Measurements from ENCODE around the gene CDK2. TPM values are rescaled to one million over a fixed set of nuclear protein-coding genes. Genes with fewer than 3 reads are reported as not detected.

Gene CDK2
- total RNA-seq, 1 donor from 2014 or later: 43.0 TPM

DNA sequence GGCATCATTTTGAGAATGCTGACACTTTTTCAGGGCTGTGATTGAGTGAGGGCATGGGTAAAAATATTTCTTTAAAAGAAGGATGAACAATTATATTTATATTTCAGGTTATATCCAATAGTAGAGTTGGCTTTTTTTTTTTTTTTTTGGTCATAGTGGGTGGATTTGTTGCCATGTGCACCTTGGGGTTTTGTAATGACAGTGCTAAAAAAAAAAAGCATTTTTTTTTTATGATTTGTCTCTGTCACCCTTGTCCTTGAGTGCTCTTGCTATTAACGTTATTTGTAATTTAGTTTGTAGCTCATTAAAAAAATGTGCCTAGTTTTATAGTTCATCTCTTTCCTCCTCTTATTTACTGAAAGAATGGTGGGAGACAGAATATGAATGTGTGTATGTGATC, 5.8 kb downstream of the CDK2 start:
- Mint-ChIP-seq H3K27me3 (ENCODE audit: unreplicated experiment) (peaks cover 4% of the 10 kb centered on the region), H3K36me3 (ENCODE audit: low read depth, unreplicated experiment) (peaks cover 19% of the 10 kb centered on the region), H3K4me1 (ENCODE audit: unreplicated experiment) (peaks cover 12% of the 10 kb centered on the region), H3K9me3 (ENCODE audit: unreplicated experiment) (no peaks in the 10 kb centered on the region), H3K27ac (ENCODE audit: unreplicated experiment) (no peak overlapping the region), H3K4me3 (ENCODE audit: unreplicated experiment) (no peak overlapping the region)
- TF ChIP-seq, protein P1, sequence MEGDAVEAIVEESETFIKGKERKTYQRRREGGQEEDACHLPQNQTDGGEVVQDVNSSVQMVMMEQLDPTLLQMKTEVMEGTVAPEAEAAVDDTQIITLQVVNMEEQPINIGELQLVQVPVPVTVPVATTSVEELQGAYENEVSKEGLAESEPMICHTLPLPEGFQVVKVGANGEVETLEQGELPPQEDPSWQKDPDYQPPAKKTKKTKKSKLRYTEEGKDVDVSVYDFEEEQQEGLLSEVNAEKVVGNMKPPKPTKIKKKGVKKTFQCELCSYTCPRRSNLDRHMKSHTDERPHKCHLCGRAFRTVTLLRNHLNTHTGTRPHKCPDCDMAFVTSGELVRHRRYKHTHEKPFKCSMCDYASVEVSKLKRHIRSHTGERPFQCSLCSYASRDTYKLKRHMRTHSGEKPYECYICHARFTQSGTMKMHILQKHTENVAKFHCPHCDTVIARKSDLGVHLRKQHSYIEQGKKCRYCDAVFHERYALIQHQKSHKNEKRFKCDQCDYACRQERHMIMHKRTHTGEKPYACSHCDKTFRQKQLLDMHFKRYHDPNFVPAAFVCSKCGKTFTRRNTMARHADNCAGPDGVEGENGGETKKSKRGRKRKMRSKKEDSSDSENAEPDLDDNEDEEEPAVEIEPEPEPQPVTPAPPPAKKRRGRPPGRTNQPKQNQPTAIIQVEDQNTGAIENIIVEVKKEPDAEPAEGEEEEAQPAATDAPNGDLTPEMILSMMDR (IDR thresholded peaks at IDR 0.05; ENCODE audit: unreplicated experiment): no peak
- DNase-seq (ENCODE audit: low spot score): no peak

DNA sequence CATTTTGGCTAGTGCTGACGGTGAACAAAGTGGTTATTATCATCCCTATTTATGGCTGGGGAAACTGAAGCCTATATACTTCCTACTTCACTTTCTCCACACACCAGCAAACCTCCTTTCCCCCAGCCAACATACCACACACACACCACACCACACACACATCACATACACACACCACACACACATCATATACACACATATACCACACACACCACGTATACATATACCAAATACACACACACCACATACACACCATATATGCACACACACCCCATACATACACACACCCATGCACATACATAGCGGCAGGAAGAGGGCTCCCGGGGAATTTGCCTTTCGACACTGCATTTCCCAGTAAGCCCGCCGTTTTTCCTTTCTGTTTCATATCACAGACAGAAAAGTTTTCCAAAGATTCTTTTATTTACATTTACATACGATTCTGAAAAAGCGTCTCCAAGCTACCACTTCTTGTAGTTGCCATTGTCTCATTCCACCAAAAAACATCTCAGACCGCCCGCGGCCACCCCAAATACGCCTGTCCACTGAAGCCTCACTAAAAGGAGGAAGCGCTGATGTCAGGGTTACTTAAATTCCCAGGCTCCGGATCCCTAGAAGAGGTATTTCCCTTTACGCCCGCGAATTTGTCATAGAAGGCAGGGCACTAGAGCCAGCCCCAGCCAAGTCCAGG, 6.4 kb downstream of the CDK2 start:
- peaks cover 4% of the 10 kb centered on the region for H3K27me3 Mint-ChIP-seq (ENCODE audit: unreplicated experiment)
- TF ChIP-seq, protein P1 (IDR thresholded peaks at IDR 0.05; ENCODE audit: unreplicated experiment): no peak
- no peak overlapping the region for H3K4me3 Mint-ChIP-seq (ENCODE audit: unreplicated experiment)
- peaks cover 22% of the 10 kb centered on the region for H3K36me3 Mint-ChIP-seq (ENCODE audit: low read depth, unreplicated experiment)
- no peak for DNase-seq (ENCODE audit: low spot score)
- H3K27ac Mint-ChIP-seq (ENCODE audit: unreplicated experiment): no peak overlapping the region
- H3K4me1 Mint-ChIP-seq (ENCODE audit: unreplicated experiment): peaks cover 9% of the 10 kb centered on the region
- no peaks in the 10 kb centered on the region for H3K9me3 Mint-ChIP-seq (ENCODE audit: unreplicated experiment)

DNA sequence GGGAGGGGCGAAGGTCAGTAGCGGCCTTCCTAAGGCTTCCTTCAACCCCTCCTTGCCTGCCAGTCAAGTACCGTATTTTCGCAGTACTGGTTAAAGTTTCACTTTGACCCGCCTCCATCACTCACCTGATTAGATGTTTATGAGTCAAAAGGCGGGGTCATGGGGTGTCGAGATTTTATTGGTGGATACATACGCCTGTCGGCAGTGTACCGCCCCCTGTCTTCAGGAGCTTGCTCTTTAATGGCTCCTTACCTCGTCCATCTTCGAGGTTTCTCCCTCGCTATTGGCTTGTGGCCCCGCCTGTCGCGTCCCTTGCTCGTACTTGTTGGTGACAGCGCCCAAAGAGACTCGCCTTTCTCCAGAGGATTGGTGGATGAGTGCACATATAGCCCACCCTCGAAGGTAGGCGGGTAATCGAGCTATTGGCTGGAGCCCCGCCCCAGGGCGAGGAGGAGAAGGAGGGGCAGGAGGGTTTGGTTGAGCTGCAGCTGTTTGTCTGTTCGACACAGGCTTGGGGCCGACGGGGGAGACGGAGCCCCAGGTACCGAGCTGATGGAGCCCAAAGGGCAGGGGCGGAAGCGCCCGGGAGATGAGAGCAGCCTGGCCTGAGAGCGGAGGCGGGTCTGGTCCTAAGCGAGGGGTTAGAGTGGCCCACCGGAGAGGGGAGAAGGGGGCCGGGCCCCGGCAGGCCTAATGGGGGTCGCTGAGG, 7.1 kb downstream of the CDK2 start, which contains the start of gene RAB5B:
Gene RAB5B, plus strand, starts transcription at position 480 of the 709 bp plus-strand sequence. CDS start 12,883 bp downstream, outside the sequence.
- no peak within 1 kb of the TSS for H3K27ac Mint-ChIP-seq (ENCODE audit: unreplicated experiment)
- no peaks in the 10 kb centered on the region for H3K9me3 Mint-ChIP-seq (ENCODE audit: unreplicated experiment)

DNA sequence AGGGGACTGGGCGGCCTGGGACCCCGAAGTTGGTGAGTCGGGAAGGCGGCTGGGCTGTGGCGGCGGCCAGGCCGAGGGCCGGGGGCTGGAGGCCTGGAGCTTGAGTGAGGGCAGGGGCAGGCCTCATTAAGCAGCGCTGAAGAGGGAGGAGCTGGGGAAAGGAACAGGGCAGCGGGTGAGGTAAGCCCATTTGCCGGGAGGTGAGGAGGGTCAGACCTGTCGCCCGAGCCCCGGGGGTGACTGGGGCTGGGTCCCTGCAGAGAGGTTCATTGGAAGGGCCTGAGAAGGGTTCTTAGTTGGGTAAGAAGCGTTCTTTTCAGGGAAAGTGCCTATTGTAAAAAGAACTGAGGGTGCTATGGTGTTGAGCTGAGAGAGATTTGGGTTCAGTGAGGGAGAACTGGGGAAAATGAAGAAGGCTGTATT, 7.7 kb downstream of the CDK2 start:
- Mint-ChIP-seq H3K36me3 (ENCODE audit: low read depth, unreplicated experiment) (peaks cover 23% of the 10 kb centered on the region), H3K4me1 (ENCODE audit: unreplicated experiment) (peaks cover 14% of the 10 kb centered on the region), H3K27ac (ENCODE audit: unreplicated experiment) (no peak overlapping the region), H3K9me3 (ENCODE audit: unreplicated experiment) (no peaks in the 10 kb centered on the region), H3K4me3 (ENCODE audit: unreplicated experiment) (no peak overlapping the region), H3K27me3 (ENCODE audit: unreplicated experiment) (peaks cover 4% of the 10 kb centered on the region)
- TF ChIP-seq, protein P1 (IDR thresholded peaks at IDR 0.05; ENCODE audit: unreplicated experiment): no peak
- peak; percentile 39 for DNase-seq (ENCODE audit: low spot score)

More for the DNA sequence above, 7.1 kb downstream of the CDK2 start, which contains the start of gene RAB5B:
- Mint-ChIP-seq H3K4me1 (ENCODE audit: unreplicated experiment) (peaks cover 10% of the 10 kb centered on the region), H3K36me3 (ENCODE audit: low read depth, unreplicated experiment) (peaks cover 22% of the 10 kb centered on the region), H3K27me3 (ENCODE audit: unreplicated experiment) (peaks cover 4% of the 10 kb centered on the region), H3K4me3 (ENCODE audit: unreplicated experiment) (no peak within 1 kb of the TSS)
- DNase-seq (ENCODE audit: low spot score): peak; percentile 91
- TF ChIP-seq, protein P1 (IDR thresholded peaks at IDR 0.05; ENCODE audit: unreplicated experiment): peak; percentile 74

DNA sequence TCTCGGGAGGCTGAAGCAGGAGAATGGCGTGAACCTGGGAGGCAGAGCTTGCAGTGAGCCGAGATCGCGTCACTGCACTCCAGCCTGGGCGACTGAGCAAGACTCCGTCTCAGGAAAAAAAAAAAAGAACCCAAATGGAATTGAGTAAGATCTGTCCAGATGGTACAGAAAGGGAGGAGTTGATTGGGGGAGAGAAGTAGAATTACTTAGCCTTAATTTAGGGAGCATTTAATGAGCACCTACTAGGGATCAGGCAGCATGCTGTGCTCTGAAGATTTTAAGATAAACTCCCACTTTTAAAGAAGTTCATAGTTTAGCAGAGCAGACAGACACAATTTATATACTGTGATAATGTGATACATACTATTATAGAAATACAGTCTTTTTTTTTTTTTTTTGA, 11.8 kb downstream of the CDK2 start:
- Mint-ChIP-seq H3K36me3 (ENCODE audit: low read depth, unreplicated experiment) (peaks cover 31% of the 10 kb centered on the region), H3K27ac (ENCODE audit: unreplicated experiment) (peak overlapping the region; percentile 38), H3K27me3 (ENCODE audit: unreplicated experiment) (peaks cover 4% of the 10 kb centered on the region), H3K9me3 (ENCODE audit: unreplicated experiment) (no peaks in the 10 kb centered on the region), H3K4me3 (ENCODE audit: unreplicated experiment) (peak overlapping the region; percentile 33), H3K4me1 (ENCODE audit: unreplicated experiment) (peaks cover 21% of the 10 kb centered on the region)
- TF ChIP-seq, protein P1 (IDR thresholded peaks at IDR 0.05; ENCODE audit: unreplicated experiment): no peak
- no peak for DNase-seq (ENCODE audit: low spot score)
